Gastrocnemius medialis (tissue), 4 donors: ENCODE measurements around the gene LAMC1.

Experiments used
- CTCF ChIP-seq, 5 experiments: fragments of 450-650 bp in 3 of 5; fragments of 200-600 bp in 2 of 5; sonication (generic) in 2 of 5; IDR thresholded peaks in 4 of 5; conservative IDR thresholded peaks in 1 of 5; 1 replicate in 4 of 5; 2 replicates in 1 of 5; pipeline ENCODE4 v1.5.1; 2016 to 2019; ENCODE audit warnings: antibody characterized with exemption in 5 of 5, mild to moderate bottlenecking in 3 of 5, moderate library complexity in 3 of 5
- POLR2A ChIP-seq, 2 donors: fragments of 450-650 bp; IDR thresholded peaks; one replicate each; pipeline ENCODE4 v1.6.1; 2017; ENCODE audit warnings: antibody characterized with exemption in 2 of 2, mild to moderate bottlenecking in 2 of 2, moderate library complexity in 2 of 2

- TF ChIP-seq CTCF (IDR thresholded peaks at IDR 0.05 in 4 of 5, conservative IDR thresholded peaks at IDR 0.05 in 1 of 5): no peak
- TF ChIP-seq POLR2A (IDR thresholded peaks at IDR 0.05): no peak
Observed at GRCh38 chr1:183093066-183093668, 69.9 kb downstream of the LAMC1 start.
